Common myeloid progenitor, CD34-positive (primary cell): ENCODE measurements around the gene PIM3.
"Not testable (repeated sequence)": the region's sequence is repeated elsewhere in the genome, so short reads cannot be mapped to it uniquely, and the experiment has no call there.

Experiments
- CTCF ChIA-PET: fragments of 350-600 bp; sonication (Branson Sonifier 250); formaldehyde crosslinking; loops from one replicate; lab custom pipeline; 2021; ENCODE audit warnings: antibody characterized with exemption; lab: Charles Lee
- POLR2A ChIA-PET: fragments of 350-600 bp; sonication (Branson Sonifier 250); formaldehyde crosslinking; loops from one replicate; lab custom pipeline; 2021; ENCODE audit warnings: antibody characterized with exemption; lab: Charles Lee
- DNase-seq, 3 donors: peaks; one replicate each; pipeline versions ENCODE4 v3.0.0 to v3.0.0-alpha.2; 2013
- H3K27ac ChIP-seq, 2 experiments: 1 replicate in 1 of 2; 2 replicates in 1 of 2; pipeline ENCODE4 v1.7.0; 2013; ENCODE audit warnings: inconsistent platforms in 2 of 2, low read length in 2 of 2, mild to moderate bottlenecking in 2 of 2, low read depth in 1 of 2, moderate library complexity in 1 of 2; ENCODE audit not compliant: severe bottlenecking in 2 of 2, insufficient read depth in 1 of 2, poor library complexity in 1 of 2
- H3K27me3 ChIP-seq, 5 experiments: replicated peaks in 2 of 5; 1 replicate in 3 of 5; 2 replicates in 2 of 5; pipeline versions ENCODE4 v1.6.1 to v1.7.0; 2013; ENCODE audit warnings: low read length in 4 of 5, mild to moderate bottlenecking in 2 of 5, moderate library complexity in 2 of 5, inconsistent platforms in 1 of 5; ENCODE audit not compliant: insufficient read depth in 5 of 5, control insufficient read depth in 4 of 5
- H3K36me3 ChIP-seq, 4 experiments: 1 replicate in 2 of 4; 2 replicates in 2 of 4; pipeline versions ENCODE4 v1.6.1 to v1.7.0; 2013; ENCODE audit warnings: low read length in 3 of 4, control low read depth in 1 of 4, mild to moderate bottlenecking in 1 of 4; ENCODE audit not compliant: control insufficient read depth in 4 of 4, insufficient read depth in 4 of 4
- H3K4me1 ChIP-seq, 4 experiments: 1 replicate in 3 of 4; 2 replicates in 1 of 4; pipeline versions ENCODE4 v1.6.1 to v1.7.1; 2013; ENCODE audit warnings: low read length in 3 of 4, mild to moderate bottlenecking in 3 of 4, control low read depth in 1 of 4, inconsistent platforms in 1 of 4, moderate library complexity in 1 of 4; ENCODE audit not compliant: control insufficient read depth in 4 of 4, insufficient read depth in 4 of 4; ENCODE audit errors: control extremely low read depth in 1 of 4
- H3K4me3 ChIP-seq, 7 experiments: 1 replicate in 4 of 7; 2 replicates in 3 of 7; pipeline versions ENCODE4 v1.5.1 to v1.7.0; 2013; ENCODE audit warnings: mild to moderate bottlenecking in 7 of 7, low read length in 6 of 7, moderate library complexity in 6 of 7, inconsistent platforms in 2 of 7, low read depth in 2 of 7, control low read depth in 1 of 7; ENCODE audit not compliant: insufficient read depth in 4 of 7, control insufficient read depth in 1 of 7; ENCODE audit errors: extremely low read depth in 1 of 7
- H3K9me3 ChIP-seq, 5 experiments: 1 replicate in 4 of 5; 2 replicates in 1 of 5; pipeline versions ENCODE4 v1.6.1 to v1.7.1; 2013; ENCODE audit warnings: low read length in 4 of 5, mild to moderate bottlenecking in 2 of 5, inconsistent platforms in 1 of 5, low read depth in 1 of 5, moderate library complexity in 1 of 5; ENCODE audit not compliant: control insufficient read depth in 4 of 5, insufficient read depth in 2 of 5; ENCODE audit errors: control extremely low read depth in 1 of 5
- WGBS: methylation state at CpG from one replicate; pipeline ENCODE4 v1.1.5; 2013; ENCODE audit not compliant: insufficient coverage; 5-methylcytosine and 5-hydroxymethylcytosine counted together

PIM3 gene

GRCh38 chr22:49989826-49990225 lies 29.3 kb downstream of the PIM3 start:
- CTCF ChIA-PET = interaction anchor here (1.0 kb wide), 1 partner anchor 8 kb away, joined by 3 read pairs; no protein-coding TSS in a partner anchor
- WGBS = 99% methylated on average over 20 of the region's 24 CpGs
- DNase-seq = not testable (repeated sequence)

GRCh38 chr22:49991167-49991566 lies 30.6 kb downstream of the PIM3 start:
- DNase-seq = no peak
- Histone ChIP-seq H3K27ac (no peak overlapping the region), H3K27me3 (no peaks in the 10 kb centered on the region), H3K4me3 (no peak overlapping the region), H3K9me3 (peaks cover 0 to 24% (median 13%) of the 10 kb centered on the region in 5 experiments), H3K36me3 (no peaks in the 10 kb centered on the region), H3K4me1 (peaks cover 0 to 10% (median 2%) of the 10 kb centered on the region in 4 experiments)
- POLR2A ChIA-PET = interaction anchor here (0.6 kb wide), 1 partner anchor 25 kb away, joined by 3 read pairs; no protein-coding TSS in a partner anchor
- 92% methylated on average over 3 of the region's 6 CpGs for WGBS
- CTCF ChIA-PET = interaction anchor here (0.6 to 1.0 kb wide), 2 partner anchors 22 to 60 kb away, joined by 3 read pairs; no protein-coding TSS in a partner anchor

More at GRCh38 chr22:49989826-49990225, 29.3 kb downstream of the PIM3 start:
- H3K36me3 ChIP-seq, H3K4me1 ChIP-seq, H3K27me3 ChIP-seq, H3K4me3 ChIP-seq, POLR2A ChIA-PET, H3K27ac ChIP-seq: not testable (repeated sequence)
- peaks cover 0 to 34% (median 20%) of the 10 kb centered on the region in 5 experiments for H3K9me3 ChIP-seq

GRCh38 chr22:49991907-49992533 lies 31.4 kb downstream of the PIM3 start:
- Histone ChIP-seq H3K36me3 (no peaks in the 10 kb centered on the region), H3K4me3 (no peak overlapping the region), H3K27me3 (no peaks in the 10 kb centered on the region), H3K4me1 (peaks cover 0 to 10% (median 2%) of the 10 kb centered on the region in 4 experiments), H3K9me3 (peaks cover 0 to 17% (median 9%) of the 10 kb centered on the region in 5 experiments), H3K27ac (no peak overlapping the region)
- no peak for DNase-seq
- 98% methylated on average over 5 of the region's 7 CpGs for WGBS
- ChIA-PET CTCF (interaction anchor here (0.8 to 5.8 kb wide), 8 partner anchors 8 to 166 kb away, joined by 3 to 54 read pairs (median 6); no protein-coding TSS in a partner anchor), POLR2A (interaction anchor here (0.9 kb wide), 1 partner anchor 25 kb away, joined by 4 read pairs; no protein-coding TSS in a partner anchor)

DNA sequence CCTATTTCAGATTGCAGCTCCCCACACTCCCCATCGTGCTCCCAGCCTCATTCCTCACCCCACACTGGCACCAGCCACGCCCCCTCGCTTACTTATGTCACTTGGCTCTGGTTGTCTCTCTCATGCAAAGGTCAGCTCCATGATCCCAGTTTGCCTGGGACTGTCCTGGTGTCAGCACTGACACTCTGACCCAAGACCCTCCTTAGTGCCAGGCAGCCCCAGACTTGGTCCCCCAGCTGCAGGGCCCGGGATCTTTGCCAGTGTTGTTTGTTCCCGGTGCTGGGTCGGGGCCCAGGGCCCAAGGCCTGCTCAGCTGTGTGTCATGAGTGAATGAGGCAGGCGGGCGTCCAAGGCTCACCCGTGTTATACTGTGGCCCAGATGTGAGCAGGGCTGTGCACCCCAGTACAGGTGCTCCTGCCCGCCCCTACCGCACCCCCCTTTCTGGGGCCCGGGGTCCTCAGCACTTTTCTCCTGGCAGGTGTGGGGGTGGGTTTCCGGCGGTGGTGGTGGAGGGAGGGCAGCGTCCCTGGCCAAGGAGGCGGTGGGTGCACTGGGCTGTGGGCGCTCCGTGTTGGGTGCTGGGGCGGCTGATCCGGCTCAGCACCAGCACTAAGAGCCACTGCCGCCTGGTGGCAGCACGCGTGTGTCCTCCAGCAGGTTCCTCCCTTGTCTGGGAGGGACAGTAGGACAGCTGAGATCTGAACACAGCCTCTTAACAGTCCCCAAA lies 32.5 kb downstream of the PIM3 start:
- Histone ChIP-seq H3K27me3 (no peaks in the 10 kb centered on the region), H3K36me3 (no peaks in the 10 kb centered on the region), H3K4me3 (peak overlapping the region in 1 of 7 experiments; percentile 30), H3K9me3 (peaks cover 0 to 17% (median 9%) of the 10 kb centered on the region in 5 experiments), H3K27ac (no peak overlapping the region), H3K4me1 (peaks cover 0 to 10% (median 4%) of the 10 kb centered on the region in 4 experiments)
- 45% methylated on average over 20 of the region's 23 CpGs for WGBS
- DNase-seq = peak; percentile 60 to 72 (median 72)
- ChIA-PET POLR2A (interaction anchor here (0.7 to 1.0 kb wide), 2 partner anchors 31 to 59 kb away, joined by 3 read pairs; no protein-coding TSS in a partner anchor), CTCF (interaction anchor here (0.8 to 5.8 kb wide), 13 partner anchors 9 to 165 kb away, joined by 3 to 54 read pairs (median 4); no protein-coding TSS in a partner anchor)

GRCh38 chr22:49993649-49994360 lies 33.2 kb downstream of the PIM3 start:
- POLR2A ChIA-PET = interaction anchor here (0.7 to 1.0 kb wide), 2 partner anchors 31 to 58 kb away, joined by 3 read pairs; no protein-coding TSS in a partner anchor
- peaks cover 0 to 17% (median 7%) of the 10 kb centered on the region in 5 experiments for H3K9me3 ChIP-seq
- no peak overlapping the region for H3K27ac ChIP-seq
- no peak for DNase-seq
- WGBS = 70% methylated on average over 4 of the region's 11 CpGs
- no peaks in the 10 kb centered on the region for H3K36me3 ChIP-seq
- peaks cover 0 to 10% (median 4%) of the 10 kb centered on the region in 4 experiments for H3K4me1 ChIP-seq
- H3K27me3 ChIP-seq = peaks cover 0 to 3% (median 0%) of the 10 kb centered on the region in 5 experiments
- no peak overlapping the region for H3K4me3 ChIP-seq
- CTCF ChIA-PET = interaction anchor here (0.9 to 5.8 kb wide), 13 partner anchors 10 to 164 kb away, joined by 3 to 54 read pairs (median 6); no protein-coding TSS in a partner anchor

- Histone ChIP-seq H3K27me3 (peaks cover 0 to 9% (median 0%) of the 10 kb centered on the region in 5 experiments), H3K9me3 (peaks cover 0 to 17% (median 7%) of the 10 kb centered on the region in 5 experiments), H3K4me1 (peaks cover 0 to 14% (median 8%) of the 10 kb centered on the region in 4 experiments), H3K4me3 (no peak overlapping the region), H3K27ac (no peak overlapping the region), H3K36me3 (no peaks in the 10 kb centered on the region)
- ChIA-PET POLR2A (no interaction called here), CTCF (interaction anchor here (1.1 to 5.8 kb wide), 11 partner anchors 11 to 90 kb away, joined by 3 to 54 read pairs (median 7); no protein-coding TSS in a partner anchor)
- DNase-seq = no peak
- 93% methylated on average over 20 of the region's 21 CpGs for WGBS
These were observed 33.9 kb downstream of the PIM3 start for GRCh38 chr22:49994361-49995040.
